ENCODE measurements around the gene RNU6-1. TPM values are rescaled to one million over a fixed set of nuclear protein-coding genes. Genes with fewer than 3 reads are reported as not detected.

The RNU6-1 gene
- total RNA-seq, 1 donor from 2014 or later = not detected

DNA sequence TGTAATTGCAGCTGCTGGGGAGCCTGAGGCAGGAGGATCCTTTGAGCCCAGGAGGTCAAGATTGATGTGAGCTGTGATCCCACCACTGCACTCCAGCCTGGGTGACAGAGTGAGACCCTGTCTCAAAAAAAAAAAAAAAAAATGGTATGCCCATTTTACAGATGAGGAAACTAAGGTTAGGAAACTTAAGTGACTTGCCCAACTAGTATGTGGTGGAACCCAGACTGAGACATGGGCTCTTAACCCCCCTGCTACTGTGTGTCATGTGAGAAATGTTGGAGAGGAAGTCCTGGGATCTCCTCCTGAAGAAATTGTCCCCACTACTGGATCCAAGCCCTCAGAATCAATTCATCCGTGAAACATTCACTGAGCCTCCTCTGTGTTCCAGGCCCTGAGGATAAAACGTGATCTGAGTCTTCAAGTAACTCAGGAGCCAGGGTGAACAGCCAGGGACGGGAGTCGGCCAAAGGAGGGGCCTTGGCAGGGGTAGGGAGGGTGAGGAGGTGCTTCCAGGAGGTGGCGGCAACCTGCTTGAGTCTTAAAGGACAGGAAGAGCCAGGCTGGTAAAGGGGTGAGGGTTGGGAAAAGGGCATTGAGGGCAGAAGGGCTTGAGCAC is 19.6 kb upstream of the RNU6-1 start:
- DNase-seq (ENCODE audit: low spot score) = no peak

DNA sequence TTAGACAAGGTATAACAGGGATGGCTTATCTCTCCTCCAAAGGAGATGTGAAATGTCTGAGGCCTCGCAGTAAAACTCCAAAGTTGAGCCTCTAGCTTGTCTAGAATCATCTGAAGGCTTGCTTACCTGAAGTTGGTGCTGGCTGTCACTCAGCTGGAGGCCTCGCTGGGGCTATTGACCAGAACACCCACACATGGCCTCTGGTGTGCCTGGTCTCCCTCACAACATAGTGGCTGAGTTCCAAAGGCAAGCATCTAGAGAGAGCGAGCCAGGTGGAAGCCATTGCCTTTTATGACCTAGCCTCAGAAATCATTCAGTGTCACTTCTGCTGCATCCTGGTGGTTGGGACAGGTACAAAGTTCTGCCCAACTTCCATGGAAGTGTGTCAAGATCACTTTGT is 17.4 kb upstream of the RNU6-1 start:
- no peak for DNase-seq (ENCODE audit: low spot score)

DNA sequence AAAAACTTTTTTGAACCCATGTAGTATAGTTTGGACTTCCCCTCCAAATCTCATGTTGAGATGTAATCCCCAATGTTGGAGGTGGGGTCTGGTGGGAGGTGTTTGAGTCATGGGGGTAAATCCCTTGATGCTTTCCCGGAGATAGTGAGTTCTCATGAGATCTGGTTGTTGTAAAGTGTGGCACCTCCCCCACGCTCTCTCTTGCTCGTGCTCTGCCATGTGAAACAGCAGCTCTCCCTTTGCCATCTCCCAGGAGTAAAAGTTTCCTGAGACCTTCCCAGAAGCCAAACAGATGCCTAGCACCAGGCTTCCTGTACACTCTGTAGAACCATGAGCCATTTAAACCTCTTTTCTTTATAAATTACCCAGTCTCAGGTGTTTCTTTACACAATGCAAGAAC is 16.0 kb upstream of the RNU6-1 start:
- DNase-seq (ENCODE audit: low spot score) = peak; percentile 56

DNA sequence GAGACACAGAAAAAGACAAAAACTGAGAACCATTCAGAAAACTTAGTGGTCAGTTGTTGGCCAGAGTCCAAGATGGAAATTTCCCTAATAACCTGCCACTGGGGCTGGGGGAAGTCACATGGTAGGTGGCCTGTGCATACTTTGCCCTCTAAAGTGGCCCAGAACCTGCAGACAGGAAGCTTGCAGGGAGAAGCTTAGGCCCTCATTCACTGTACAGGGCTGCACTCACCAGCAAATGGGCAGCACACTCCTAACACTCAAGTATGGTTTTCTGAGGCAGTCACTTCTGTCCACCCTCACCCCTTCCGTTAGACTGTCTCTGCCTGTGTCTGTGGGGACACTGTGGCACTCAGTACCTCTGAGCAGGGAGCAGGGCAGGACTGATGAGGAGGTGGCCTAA is 14.5 kb upstream of the RNU6-1 start:
- no peak for DNase-seq (ENCODE audit: low spot score)

DNA sequence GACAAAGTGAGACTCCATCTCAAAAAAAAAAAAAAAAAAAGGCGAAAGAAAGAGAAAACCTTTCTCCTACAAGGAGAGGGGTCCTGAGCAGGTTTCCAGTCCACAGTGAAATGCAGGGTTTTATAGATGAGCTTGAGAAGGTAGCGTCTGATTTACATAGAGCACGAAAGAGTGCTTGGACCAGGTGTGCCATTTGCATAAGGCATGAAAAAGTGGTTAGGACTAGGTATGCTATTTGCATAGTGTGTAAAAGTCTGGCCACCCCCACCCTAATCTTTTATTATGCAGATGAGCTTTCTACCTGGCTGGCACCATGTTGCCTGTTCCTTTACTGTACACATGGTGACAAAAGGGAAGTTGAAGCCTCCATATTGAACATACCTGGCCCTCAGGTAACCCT is 13.6 kb upstream of the RNU6-1 start:
- DNase-seq (ENCODE audit: low spot score) = no peak

DNA sequence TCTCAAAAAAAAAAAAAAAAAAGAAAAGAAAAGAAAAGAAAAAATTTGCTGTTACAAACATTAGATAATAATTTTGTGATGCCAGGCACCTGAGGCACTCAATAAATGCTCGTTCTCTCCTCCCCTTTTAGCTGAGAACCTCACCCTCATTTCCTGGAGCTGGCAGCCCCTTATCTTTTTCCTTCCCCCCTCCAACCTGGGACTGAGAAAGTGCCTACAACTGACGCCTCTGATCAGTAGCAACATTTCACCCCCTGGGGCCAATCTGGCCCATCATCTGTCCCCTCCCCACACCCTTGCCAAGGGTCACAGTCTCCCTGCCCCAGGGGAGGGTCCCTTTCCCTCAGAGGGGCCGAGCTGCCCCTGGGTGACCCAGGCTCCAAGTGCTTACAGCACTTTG is 12.6 kb upstream of the RNU6-1 start:
- no peak for DNase-seq (ENCODE audit: low spot score)

DNA sequence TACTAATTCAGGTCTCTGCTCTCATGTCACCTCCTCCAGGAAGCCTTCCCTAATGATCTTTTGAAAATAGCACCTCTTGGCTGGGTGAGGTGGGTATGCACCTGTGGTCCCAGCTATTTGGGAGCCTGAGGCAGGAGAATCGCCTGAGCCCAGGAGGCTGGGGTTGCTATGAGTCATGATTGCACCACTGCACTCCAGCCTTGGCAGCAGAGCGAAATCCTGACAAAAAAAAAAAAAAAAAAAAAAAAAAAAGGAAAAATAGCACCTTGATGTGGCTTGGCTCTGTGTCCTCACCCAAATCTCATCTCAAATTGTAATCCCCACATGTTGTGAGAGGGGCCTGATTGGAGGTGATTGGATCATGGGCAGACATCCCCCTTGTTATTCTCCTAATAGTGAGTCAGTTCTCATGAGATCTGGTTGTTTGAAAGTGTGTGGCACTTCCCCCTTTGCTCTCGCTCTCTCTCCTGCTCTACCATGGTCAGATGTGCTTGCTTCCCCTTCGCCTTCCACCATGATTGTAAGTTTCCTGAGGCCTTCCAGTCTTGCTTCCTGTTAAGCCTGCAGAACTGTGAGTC is 11.2 kb upstream of the RNU6-1 start:
- DNase-seq (ENCODE audit: low spot score) = no peak

DNA sequence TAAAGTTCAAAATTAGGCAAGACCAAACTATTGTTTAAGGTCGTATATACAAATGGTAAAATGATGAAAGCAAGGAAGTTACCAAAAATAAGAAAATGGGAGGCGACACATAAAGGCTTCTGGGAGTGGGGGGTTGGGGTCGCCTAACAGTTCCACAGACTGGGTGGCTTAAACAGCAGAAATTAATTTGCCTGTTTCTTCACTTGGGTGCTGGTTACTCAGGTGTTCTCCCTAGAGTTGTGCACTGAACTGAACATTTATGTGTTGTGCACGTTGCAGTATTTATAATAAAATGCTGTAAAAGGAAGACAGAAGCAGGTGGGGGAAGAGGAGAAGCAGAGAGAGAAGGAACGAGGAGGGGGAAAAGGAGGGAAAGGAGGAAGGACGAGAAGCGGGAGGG is 10.5 kb upstream of the RNU6-1 start:
- DNase-seq (ENCODE audit: low spot score) = no peak

DNA sequence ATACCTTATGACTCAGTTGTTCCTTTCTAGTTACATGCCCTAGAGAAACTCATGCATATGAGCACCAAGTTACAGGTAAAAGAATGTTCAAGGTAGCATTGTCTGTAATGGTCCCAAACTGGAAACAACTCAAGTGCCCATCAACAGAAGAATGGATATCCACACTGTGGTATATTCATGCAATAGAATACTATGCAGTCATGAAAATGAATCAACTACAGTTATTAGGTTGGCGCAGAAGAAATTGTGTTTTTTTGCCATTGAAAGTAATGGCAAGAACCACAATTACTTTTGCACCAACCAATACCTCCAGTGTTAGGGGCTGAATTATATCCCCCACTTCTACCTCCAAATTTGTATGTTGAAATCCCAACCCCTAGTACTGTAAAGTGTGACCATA is 9.7 kb upstream of the RNU6-1 start:
- DNase-seq (ENCODE audit: low spot score) = no peak

DNA sequence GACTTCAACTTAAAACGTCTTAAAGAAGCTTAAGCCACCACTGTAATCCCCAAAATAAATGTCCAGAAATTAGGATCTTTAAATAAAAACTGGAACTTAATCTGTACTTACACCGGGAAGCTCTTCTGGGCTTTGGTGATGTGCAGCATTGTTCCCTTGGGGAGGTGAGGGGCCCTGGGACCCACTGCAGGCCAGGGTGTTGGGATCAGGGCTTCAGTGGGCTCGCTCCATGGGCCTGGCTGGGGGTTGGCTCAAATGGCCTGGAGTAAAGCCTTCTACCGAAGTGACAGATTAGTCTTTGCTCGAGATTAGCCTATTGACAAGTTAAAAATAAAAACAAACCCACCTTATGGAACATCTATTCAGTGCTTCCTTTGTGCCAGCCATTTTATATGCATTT is 6.1 kb upstream of the RNU6-1 start:
- DNase-seq (ENCODE audit: low spot score) = no peak

DNA sequence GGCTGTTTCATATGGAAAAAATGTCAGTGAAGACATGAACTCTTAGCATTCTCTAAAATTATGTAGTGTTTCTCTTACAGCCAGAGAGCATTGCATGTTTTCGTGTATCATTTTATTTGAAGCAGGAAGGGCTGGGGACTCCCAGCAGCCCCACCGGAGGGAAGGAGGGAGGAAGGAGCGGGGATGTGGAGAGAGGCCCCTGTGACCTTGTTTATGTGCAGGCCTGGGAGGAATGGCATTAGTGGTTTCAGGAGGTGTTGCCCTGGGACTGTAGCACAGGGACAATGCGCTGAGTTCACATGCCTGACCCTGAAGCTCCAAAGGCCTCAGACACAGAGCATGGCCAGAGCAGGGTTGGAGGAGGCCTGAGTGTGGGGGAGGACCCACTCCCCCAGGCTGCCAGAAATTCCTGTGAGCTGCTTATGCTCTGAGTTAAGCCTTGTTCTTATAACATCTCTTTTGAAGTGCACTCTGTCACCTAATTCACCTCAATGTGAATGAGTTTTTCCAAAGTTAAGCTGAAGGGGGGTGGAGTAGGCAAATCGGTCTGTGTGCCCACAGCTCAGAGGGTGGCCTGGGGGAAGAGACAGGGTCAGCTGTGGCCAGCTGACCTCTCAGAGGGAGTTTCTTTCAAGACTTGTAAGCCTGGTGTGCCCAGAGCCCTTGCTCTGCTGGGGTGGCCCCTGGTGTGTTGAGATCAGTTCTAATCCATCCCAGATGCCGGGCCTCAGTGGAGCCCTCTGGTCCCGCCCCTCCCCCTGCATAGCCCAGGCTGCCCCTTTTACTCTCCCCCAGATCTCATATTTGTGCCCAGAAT is 3.9 kb upstream of the RNU6-1 start:
- peak; percentile 83 for DNase-seq (ENCODE audit: low spot score)

DNA sequence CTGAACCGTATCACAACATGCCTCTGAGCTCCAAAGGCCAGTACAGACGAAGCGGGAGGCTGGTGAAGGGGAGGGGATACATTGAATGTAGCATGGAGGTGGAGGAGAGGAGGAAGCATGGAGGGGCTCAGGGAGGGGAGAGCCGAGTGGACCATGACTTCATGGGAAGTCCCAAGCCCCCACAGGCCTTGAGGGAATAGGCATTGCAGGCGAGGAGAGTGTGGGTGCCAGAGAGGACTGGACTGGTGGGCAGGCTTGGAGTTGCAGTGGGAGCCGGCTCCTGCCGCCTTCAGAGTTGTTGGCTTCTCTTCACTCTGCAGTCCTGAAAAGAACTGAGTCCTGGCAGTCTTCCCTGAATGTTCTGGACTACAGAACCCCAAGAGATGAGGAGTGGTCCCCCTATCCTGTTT is 3.3 kb upstream of the RNU6-1 start:
- no peak for DNase-seq (ENCODE audit: low spot score)

DNA sequence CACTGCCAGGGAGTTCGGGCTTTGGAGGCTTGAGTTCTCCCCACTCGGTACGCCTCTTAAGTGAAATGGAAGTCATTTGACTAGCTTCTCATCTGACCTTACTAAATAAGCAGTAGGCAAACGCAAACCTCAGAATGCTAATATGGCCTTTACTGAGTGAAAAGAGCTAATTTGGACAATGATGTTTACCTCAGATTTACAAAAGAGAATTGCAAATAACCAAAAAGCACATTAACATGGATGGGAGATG is 1.6 kb upstream of the RNU6-1 start:
- DNase-seq (ENCODE audit: low spot score) = no peak

DNA sequence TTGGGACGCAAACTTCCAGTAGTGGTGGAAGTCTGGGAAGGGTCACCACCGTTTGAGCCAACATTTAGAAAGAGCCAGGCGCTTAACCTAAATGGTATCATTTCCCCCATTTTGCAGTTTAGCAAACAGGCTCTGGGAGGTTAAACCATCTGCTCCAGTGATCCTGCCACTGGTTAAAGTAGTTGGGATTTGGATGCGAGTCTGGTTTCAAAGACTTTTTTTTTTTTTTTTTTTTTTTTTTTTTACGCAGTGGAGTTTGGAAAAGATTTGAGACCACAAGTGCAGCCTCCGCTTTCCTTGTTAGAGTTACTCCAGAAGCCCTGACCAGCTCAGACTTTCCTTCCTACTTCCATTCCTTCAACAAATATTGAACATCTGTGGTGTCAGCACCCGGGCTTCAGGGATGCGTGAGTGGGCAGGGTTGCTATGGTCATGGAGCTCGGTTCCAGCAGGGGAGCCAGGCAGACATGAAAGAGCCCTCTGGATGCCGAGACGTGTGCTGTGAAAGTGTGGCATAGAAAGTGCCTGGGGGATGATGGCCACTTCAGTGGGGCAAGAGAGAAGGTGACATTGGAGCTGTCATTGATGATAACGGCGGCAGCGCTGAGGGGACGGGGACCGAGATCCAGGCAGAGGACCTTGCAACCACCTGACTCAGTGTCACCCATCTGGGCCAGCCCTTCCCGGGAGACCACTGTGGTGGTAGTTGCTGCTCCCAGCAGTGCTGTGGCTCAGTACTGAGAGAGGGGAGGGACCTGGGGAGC is 1.1 kb upstream of the RNU6-1 start:
- DNase-seq (ENCODE audit: low spot score) = peak; percentile 80

DNA sequence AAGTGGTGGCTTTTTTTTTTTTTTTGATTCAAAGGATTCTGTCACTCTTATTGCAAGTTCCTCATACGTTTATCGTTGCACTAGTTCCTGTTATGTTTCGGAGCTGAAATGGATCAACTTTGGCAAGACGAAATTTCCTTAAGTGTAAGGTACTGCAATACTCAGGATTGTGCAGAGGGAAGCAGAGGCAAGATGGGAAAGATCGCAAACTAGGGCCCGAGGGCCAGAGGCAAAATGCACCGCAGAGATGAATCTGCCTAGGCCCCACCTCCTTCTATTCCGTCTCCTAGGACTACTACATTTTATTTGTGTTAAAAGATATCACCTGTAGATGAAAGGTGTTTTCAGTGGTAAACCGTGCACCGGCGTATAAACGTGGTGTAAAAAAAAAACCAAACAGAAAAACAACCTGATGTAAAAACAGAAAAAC is 331 bp downstream of the RNU6-1 start:
- peak; percentile 71 for DNase-seq (ENCODE audit: low spot score)

DNA sequence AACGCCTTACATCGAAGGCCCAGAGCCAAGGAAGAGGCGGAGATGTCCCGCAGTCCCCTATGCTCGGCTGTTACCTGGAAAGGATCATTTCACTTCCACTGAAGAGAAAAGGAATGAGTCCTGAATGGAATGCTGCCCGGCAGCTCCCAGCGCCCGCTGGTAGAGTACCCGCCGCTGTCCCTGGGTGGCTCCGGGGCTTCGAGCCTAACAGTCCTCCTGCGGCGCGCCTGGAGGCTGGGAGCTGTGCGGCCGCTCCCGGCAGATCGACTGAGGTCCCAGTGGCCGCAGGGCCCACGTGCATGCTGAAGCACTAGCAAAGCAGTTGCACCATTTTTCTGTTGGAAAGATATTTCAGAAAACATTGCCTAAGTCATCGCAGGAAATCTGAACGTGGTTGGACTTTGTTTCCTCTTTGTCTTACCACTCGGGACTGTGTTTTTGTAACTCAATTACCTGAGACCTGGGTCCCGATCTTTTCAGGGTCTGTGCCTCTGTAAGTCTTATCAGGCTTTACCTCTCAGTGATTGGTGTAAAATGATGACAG is 984 bp downstream of the RNU6-1 start:
- peak; percentile 56 for DNase-seq (ENCODE audit: low spot score)

DNA sequence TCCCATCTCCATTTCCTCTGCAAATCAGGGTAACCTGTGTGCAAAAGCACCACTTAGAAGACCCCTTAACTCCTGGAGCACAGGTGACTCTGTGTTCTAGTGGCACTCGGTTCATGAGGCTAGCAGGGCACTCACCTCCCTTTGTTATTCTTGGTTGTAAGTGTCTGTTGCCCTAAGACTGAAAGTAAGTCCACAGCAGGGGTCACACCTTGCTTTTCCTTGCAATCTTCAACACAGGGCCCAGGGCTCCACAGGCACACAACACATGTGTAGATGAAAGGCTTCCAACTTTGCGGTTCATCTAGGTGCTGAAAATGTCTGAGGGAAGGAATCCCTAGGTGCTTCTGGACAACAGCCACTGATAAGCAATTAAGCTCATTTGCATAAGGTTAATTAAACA is 2.9 kb downstream of the RNU6-1 start:
- DNase-seq (ENCODE audit: low spot score) = no peak

DNA sequence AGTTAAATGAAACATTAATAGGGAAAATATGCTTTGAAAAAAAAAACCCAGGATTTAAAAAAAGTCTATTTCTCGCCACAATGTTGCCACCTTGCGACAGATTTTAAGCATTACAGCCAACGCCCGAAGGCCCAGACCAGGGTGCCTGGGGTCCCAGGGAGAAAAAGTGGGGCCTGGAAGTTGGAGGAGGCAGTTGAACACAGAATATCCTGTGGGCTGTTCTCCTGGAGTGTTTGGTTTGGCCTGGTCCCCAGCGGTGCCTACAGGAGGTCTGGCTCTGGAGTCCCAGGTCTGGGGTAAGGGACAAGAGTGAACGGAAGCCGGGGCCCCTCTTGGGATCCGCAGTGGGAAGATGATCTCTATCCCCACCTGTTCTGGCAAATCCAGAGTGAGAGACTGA is 3.4 kb downstream of the RNU6-1 start:
- DNase-seq (ENCODE audit: low spot score) = peak; percentile 64

DNA sequence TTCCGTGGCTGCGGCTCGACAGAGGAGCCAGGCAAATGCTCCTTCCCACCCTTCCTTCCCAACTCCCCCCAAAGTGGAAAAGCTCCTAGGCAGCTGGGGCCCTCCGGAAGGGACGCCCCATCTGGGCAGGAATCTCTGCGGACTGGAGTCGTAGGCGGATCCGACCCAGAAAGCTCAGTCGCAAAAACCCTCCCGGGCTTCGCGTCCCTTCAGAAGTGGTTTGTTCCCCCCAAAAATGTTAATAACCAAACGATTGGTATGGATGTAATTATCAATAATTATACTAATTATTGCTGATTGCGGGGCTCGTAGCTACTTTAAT is 3.8 kb downstream of the RNU6-1 start:
- DNase-seq (ENCODE audit: low spot score) = peak; percentile 43

DNA sequence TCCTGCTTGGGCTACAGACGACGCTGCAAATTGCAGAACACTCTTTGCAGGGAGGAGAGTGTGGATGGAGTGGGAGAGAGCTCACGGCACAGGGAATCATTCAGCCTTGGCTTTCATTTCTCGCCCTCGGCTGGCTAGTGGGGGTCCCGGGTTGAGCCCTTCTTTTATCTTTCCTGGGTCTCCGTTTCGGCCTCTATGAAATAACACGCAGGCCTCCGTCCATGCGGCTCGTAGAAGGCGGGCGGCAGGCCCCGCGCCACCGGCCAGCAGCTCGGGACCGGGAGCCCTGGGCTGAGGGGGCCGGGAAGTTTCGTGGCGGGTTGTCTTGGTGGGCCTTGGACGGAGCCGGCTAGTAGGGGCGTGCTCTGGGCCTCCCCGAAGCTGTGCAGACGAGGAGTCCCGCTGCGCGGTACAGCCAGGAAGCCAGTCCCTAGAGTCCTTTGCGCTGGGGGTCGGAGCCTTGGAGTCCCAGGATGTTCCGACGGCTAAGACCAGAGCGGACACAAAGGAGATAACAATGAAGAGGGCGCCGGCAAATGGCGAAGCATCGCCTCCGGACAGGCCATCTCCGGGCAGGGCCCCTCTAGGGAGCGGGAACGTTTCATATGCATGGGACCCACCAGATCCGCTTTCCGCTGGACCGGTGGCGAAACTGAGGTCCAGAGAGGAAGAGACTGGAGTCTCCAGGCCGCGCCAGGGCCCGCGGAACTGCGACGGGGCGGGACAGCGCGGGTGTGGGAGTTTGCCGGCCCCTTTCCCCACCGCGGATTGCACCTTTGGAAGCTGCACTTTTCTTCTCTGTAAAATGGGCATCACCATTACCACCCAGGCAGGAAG is 4.3 kb downstream of the RNU6-1 start:
- no peak for DNase-seq (ENCODE audit: low spot score)

DNA sequence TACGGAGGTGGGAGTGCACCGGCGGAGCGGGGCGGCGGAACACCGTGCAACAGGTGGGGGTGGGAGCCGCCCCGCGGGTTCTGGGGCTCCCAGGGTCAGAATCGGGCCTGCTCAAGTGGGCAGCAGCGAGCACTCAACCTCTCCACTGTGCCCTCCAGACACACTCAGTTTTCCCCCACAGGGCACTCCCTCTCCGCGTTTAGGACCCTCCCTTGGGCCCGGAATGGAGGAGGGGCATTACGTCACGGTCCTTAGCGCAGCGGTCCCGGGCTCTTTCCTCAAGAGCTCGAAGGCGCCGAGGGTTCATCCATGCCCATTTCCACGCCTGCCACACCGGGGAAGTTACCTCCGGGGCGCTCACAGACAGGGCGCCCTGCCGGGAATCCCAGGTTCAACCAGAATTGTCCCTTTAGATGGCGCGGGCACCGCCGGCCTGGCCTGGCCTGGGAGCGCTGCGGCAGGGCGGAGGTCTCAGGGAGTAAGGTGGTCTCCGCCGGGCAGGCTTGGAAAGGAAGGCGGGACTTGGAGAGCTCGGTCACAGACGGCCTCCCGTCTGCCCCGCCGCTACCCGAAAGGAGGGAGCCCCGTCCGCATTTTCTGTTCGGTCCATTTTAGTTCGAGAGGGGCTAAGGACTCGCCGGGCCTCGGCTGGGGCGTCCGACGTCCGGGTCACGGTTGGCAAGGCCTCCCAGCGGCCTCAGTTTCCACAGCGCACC is 5.1 kb downstream of the RNU6-1 start:
- DNase-seq (ENCODE audit: low spot score) = no peak
